ENCODE measurements around the gene PRKAG2.
"Not testable (repeated sequence)": the region's sequence is repeated elsewhere in the genome, so short reads cannot be mapped to it uniquely, and the experiment has no call there.

Gene PRKAG2

DNA sequence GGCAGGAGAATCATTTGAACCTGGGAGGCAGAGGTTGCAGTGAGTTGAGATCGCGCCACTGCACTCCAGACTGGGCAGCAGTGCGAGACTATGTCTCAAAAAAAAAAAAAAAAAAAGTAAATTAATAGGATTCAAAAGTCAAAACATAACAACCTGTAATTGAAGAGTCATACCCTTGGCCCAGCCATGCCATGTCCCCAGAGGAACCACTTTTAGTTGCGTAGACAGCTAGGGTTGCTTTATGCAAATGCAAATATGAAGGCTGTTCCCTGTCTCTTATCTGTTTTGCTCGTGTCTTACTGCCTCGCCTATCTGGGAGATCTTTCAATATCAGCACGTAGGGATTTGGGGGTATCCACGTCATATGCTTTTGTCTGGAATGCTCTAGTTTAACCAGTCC is 73.1 kb downstream of the PRKAG2 start:
- no peak overlapping the region for H3K4me3 ChIP-seq (ENCODE audit: low read depth, low read length)
- H3K4me1 ChIP-seq (ENCODE audit: control insufficient read depth, insufficient read depth, low read length) = no peaks in the 10 kb centered on the region
- H3K27ac ChIP-seq (ENCODE audit: low read depth, low read length) = no peak overlapping the region
- no peaks in the 10 kb centered on the region for H3K9me3 ChIP-seq (ENCODE audit: control insufficient read depth, insufficient read depth, low read depth, low read length)
- H3K9ac ChIP-seq (ENCODE audit: low read length) = no peak overlapping the region
- H3K36me3 ChIP-seq (ENCODE audit: control insufficient read depth, insufficient read depth, low read length) = no peaks in the 10 kb centered on the region
- no peaks in the 10 kb centered on the region; the same call in 1 of the 2 replicates for H3K27me3 ChIP-seq (ENCODE audit: control insufficient read depth, insufficient read depth, low read length)

DNA sequence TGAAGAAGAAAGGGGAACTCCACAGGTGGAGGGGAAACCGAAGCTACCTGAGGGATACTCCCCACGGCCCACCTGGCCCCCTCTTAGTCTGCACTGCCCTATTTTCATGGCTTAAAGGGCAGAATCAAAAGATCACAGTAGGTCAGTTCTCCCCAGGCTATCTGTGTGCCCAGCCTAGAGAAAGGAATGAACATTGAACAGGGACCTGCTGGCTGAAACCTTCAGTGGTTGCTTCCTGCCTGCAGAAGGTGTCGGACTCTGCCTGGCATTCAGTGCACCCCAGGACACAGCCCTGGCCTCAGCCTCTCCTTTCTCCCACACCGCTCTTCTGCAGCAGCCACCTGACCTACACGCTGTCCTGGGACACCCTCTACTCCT is 74.5 kb downstream of the PRKAG2 start:
- H3K36me3 ChIP-seq (ENCODE audit: control insufficient read depth, insufficient read depth, low read length) = no peaks in the 10 kb centered on the region
- H3K27me3 ChIP-seq (ENCODE audit: control insufficient read depth, insufficient read depth, low read length) = no peaks in the 10 kb centered on the region; the same call in 1 of the 2 replicates
- H3K4me3 ChIP-seq (ENCODE audit: low read depth, low read length) = no peak overlapping the region
- no peaks in the 10 kb centered on the region; the same call in 1 of the 2 replicates for H3K4me1 ChIP-seq (ENCODE audit: control insufficient read depth, insufficient read depth, low read length)
- H3K27ac ChIP-seq (ENCODE audit: low read depth, low read length) = no peak overlapping the region
- no peak overlapping the region for H3K9ac ChIP-seq (ENCODE audit: low read length)
- no peaks in the 10 kb centered on the region for H3K9me3 ChIP-seq (ENCODE audit: control insufficient read depth, insufficient read depth, low read depth, low read length)

DNA sequence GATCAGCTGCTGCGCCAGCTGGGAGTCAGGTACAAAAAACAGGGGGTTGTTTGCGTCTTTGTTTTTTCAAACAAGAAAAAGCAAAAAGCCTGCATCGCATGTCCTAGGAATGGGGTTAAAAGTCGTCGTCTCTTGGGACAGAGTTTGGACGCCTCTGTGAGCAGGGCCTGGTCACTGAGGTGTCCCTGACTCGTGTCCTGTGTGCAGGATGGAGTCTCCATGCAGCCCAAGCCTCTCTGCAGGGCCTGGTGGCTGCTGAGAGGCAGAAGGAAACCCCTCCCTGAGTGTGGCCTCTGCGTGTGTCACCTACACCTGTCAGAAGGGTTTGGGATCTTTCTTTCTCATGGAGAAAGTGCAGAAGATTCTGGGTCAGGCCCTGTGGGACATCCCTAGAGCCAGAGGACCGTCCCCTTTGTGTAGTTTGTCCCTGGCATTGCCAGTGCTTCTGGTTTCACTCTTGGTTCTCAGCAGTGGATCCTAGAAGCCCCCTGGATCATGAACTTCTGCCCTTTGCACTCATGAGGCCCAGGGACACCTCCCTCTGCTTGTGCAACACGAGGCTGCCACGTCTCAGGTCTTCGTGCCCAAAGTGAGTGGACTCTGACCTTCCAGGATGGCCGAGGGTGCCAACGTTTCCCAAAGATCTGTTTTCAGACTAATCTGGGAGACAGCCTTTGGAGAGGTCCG is 75.0 kb downstream of the PRKAG2 start:
- no peaks in the 10 kb centered on the region; the same call in 1 of the 2 replicates for H3K4me1 ChIP-seq (ENCODE audit: control insufficient read depth, insufficient read depth, low read length)
- no peak overlapping the region for H3K4me3 ChIP-seq (ENCODE audit: low read depth, low read length)
- no peaks in the 10 kb centered on the region for H3K36me3 ChIP-seq (ENCODE audit: control insufficient read depth, insufficient read depth, low read length)
- H3K27me3 ChIP-seq (ENCODE audit: control insufficient read depth, insufficient read depth, low read length) = no peaks in the 10 kb centered on the region; the same call in 1 of the 2 replicates
- H3K27ac ChIP-seq (ENCODE audit: low read depth, low read length) = no peak overlapping the region
- H3K9me3 ChIP-seq (ENCODE audit: control insufficient read depth, insufficient read depth, low read depth, low read length) = no peaks in the 10 kb centered on the region
- H3K9ac ChIP-seq (ENCODE audit: low read length) = no peak overlapping the region

DNA sequence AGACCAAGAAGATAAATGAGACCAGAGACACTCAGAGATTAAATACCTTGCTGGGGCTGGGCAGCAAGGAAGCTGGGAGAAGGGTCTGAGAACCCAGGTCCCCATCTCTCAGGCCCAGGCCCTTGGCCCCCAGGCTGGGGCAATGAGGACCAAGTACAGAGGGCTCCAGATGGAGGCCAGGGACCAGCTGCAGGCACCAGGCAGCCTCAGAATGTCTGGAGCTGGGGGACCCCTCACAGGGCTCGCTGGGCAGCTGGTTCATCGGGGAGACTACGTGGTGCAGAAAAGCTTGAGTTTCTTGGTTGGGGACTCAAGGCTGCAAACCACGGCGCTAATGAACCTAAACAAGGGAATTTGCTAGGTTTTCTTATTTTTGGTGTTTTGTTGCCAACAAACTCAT is 75.6 kb downstream of the PRKAG2 start:
- H3K9ac ChIP-seq (ENCODE audit: low read length) = no peak overlapping the region
- peaks cover 4% of the 10 kb centered on the region; the same call in 1 of the 2 replicates for H3K4me1 ChIP-seq (ENCODE audit: control insufficient read depth, insufficient read depth, low read length)
- no peaks in the 10 kb centered on the region; the same call in 1 of the 2 replicates for H3K27me3 ChIP-seq (ENCODE audit: control insufficient read depth, insufficient read depth, low read length)
- H3K27ac ChIP-seq (ENCODE audit: low read depth, low read length) = no peak overlapping the region
- no peaks in the 10 kb centered on the region for H3K9me3 ChIP-seq (ENCODE audit: control insufficient read depth, insufficient read depth, low read depth, low read length)
- H3K4me3 ChIP-seq (ENCODE audit: low read depth, low read length) = no peak overlapping the region
- H3K36me3 ChIP-seq (ENCODE audit: control insufficient read depth, insufficient read depth, low read length) = no peaks in the 10 kb centered on the region

DNA sequence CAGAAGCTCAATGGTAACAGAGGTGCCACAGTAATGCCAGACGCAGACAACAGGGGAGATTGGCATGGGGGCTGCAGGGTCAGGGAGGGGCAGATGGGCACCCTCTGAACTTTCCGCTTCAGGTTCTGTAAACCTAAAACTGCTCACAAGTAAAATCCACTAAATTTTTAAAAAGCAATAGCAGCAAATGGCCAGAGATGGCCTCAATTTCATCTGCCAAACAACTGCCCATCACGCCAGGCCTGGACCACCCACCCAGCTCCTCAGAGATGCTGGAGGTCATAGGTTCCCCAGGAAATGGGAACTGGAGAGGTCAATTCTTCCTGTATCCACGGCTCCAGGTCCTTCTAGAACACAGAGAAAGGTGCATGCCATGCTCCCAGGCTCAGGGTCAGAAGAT is 76.1 kb downstream of the PRKAG2 start:
- Histone ChIP-seq H3K4me3 (ENCODE audit: low read depth, low read length) (no peak overlapping the region), H3K27me3 (ENCODE audit: control insufficient read depth, insufficient read depth, low read length) (no peaks in the 10 kb centered on the region; the same call in 1 of the 2 replicates), H3K36me3 (ENCODE audit: control insufficient read depth, insufficient read depth, low read length) (no peaks in the 10 kb centered on the region), H3K27ac (ENCODE audit: low read depth, low read length) (no peak overlapping the region), H3K9me3 (ENCODE audit: control insufficient read depth, insufficient read depth, low read depth, low read length) (no peaks in the 10 kb centered on the region), H3K4me1 (ENCODE audit: control insufficient read depth, insufficient read depth, low read length) (peaks cover 7% of the 10 kb centered on the region; the same call in 1 of the 2 replicates), H3K9ac (ENCODE audit: low read length) (no peak overlapping the region)

DNA sequence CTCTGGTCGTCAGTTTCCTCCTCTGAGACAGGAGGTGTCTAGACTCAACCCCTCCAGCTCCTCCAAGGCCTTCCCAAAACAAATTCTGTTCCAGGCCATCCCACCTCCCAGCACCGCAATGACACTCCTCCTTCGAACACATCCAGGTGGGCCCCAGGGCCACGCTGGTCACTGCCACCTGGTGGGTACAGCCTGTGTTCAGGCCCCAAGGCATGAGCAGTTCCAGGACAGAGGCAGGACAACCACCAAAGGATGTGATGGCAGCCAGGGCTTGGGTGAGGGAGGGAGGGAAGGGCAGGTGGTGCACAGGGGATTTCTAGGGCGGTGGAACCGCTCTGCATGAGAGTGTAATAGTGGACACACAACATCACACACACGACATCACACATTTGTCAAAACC is 76.5 kb downstream of the PRKAG2 start:
- Histone ChIP-seq H3K27ac (ENCODE audit: low read depth, low read length) (no peak overlapping the region), H3K9me3 (ENCODE audit: control insufficient read depth, insufficient read depth, low read depth, low read length) (no peaks in the 10 kb centered on the region), H3K27me3 (ENCODE audit: control insufficient read depth, insufficient read depth, low read length) (no peaks in the 10 kb centered on the region; the same call in 1 of the 2 replicates), H3K36me3 (ENCODE audit: control insufficient read depth, insufficient read depth, low read length) (no peaks in the 10 kb centered on the region), H3K9ac (ENCODE audit: low read length) (no peak overlapping the region), H3K4me1 (ENCODE audit: control insufficient read depth, insufficient read depth, low read length) (peaks cover 7% of the 10 kb centered on the region; the same call in 1 of the 2 replicates), H3K4me3 (ENCODE audit: low read depth, low read length) (no peak overlapping the region)

DNA sequence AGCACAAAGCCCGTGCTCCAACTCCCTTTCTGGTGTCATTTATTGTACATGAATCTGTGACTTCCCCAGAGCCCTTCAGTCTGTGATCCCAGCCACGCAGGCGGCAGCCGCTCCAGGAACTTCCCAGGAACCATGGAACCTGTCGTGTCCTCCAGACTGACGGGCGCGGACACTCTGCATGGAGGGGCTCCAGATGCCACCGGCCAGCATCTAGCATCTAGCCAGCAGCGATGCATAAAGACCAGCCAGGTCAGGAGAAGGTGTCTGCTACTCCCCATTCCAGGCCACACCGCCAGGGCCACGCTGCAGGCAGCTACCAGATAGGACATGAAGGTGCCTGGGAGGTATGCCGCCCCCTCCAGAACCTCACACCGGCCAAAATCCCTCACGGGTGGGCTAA is 77.4 kb downstream of the PRKAG2 start:
- no peaks in the 10 kb centered on the region for H3K9me3 ChIP-seq (ENCODE audit: control insufficient read depth, insufficient read depth, low read depth, low read length)
- H3K4me1 ChIP-seq (ENCODE audit: control insufficient read depth, insufficient read depth, low read length) = peaks cover 16% of the 10 kb centered on the region; the same call in 1 of the 2 replicates
- H3K4me3 ChIP-seq (ENCODE audit: low read depth, low read length) = no peak overlapping the region
- H3K27ac ChIP-seq (ENCODE audit: low read depth, low read length) = no peak overlapping the region
- H3K9ac ChIP-seq (ENCODE audit: low read length) = no peak overlapping the region
- H3K27me3 ChIP-seq (ENCODE audit: control insufficient read depth, insufficient read depth, low read length) = no peaks in the 10 kb centered on the region
- H3K36me3 ChIP-seq (ENCODE audit: control insufficient read depth, insufficient read depth, low read length) = no peaks in the 10 kb centered on the region

DNA sequence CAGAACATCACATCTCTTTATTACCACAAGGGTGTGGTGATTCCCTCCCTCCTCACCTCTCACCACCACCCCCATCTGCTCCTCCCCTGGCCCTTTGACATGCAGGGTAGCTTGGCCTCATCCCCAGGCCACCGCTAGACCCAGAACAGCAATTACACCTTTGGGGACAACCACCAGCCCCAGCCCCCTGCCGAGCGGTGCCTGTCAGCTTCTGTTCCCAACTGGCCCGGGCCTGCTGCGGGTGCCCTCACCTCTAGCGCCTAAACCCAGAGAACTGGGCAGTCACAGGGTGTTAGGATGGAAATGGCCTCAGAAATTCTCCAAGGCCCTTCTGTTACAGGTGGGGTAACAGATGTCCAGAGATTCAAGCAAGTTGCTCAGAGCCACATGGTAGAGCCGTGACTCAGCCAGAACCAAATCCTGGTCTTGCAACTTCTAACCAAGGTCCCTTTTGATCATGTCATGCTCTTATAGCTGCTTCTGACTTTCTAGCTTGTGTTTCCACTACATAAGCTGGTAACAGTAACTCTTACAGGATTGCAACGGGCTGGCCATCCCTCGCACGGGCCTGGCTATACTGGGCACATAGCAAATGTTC is 78.0 kb downstream of the PRKAG2 start:
- Histone ChIP-seq H3K36me3 (ENCODE audit: control insufficient read depth, insufficient read depth, low read length) (no peaks in the 10 kb centered on the region), H3K9ac (ENCODE audit: low read length) (no peak overlapping the region), H3K4me3 (ENCODE audit: low read depth, low read length) (no peak overlapping the region), H3K27ac (ENCODE audit: low read depth, low read length) (no peak overlapping the region), H3K9me3 (ENCODE audit: control insufficient read depth, insufficient read depth, low read depth, low read length) (no peaks in the 10 kb centered on the region), H3K27me3 (ENCODE audit: control insufficient read depth, insufficient read depth, low read length) (no peaks in the 10 kb centered on the region), H3K4me1 (ENCODE audit: control insufficient read depth, insufficient read depth, low read length) (peaks cover 20% of the 10 kb centered on the region; the same call in 1 of the 2 replicates)

- not testable (repeated sequence) for H3K9me3 ChIP-seq (ENCODE audit: control insufficient read depth, insufficient read depth, low read depth, low read length); H3K36me3 ChIP-seq (ENCODE audit: control insufficient read depth, insufficient read depth, low read length); H3K4me3 ChIP-seq (ENCODE audit: low read depth, low read length); H3K27ac ChIP-seq (ENCODE audit: low read depth, low read length); H3K9ac ChIP-seq (ENCODE audit: low read length); H3K27me3 ChIP-seq (ENCODE audit: control insufficient read depth, insufficient read depth, low read length)
- H3K4me1 ChIP-seq (ENCODE audit: control insufficient read depth, insufficient read depth, low read length) = peaks cover 23% of the 10 kb centered on the region; the same call in 1 of the 2 replicates
These were observed 79.1 kb downstream of the PRKAG2 start for GRCh38 chr7:151797667-151798307.

DNA sequence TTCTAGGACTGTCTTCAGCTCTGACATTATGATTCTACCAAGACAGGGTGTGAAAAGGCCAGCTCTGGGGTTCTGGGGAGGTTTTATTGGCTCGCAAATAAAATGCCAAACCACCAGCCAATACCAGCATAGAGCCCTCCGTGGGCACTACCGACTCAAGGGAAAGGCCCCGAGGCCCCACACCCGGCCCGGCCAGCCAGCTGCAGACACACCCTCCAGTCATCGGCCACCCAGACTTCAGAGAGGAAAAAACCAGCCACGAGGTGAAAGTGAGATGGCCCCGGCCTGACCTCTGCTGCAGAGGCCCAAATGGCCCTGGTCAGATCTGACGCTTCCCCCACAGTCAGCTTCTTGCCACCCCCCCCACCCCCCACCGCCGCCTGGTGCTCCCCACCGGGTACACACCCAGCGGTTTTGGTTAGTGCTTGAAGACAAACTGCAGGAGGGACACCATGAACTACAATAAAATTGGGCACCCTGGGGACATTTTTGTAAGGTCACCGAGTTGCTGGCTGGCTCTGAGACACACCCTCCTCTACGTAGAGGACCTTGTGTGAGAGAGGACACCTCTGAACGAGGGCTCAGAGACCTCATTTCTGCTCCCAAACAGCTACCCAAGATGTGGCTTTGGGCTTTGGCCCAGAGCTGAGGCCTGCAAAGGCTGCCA is 79.9 kb downstream of the PRKAG2 start:
- peaks cover 23% of the 10 kb centered on the region; the same call in 1 of the 2 replicates for H3K4me1 ChIP-seq (ENCODE audit: control insufficient read depth, insufficient read depth, low read length)
- H3K4me3 ChIP-seq (ENCODE audit: low read depth, low read length) = no peak overlapping the region
- H3K36me3 ChIP-seq (ENCODE audit: control insufficient read depth, insufficient read depth, low read length) = no peaks in the 10 kb centered on the region
- H3K9me3 ChIP-seq (ENCODE audit: control insufficient read depth, insufficient read depth, low read depth, low read length) = no peaks in the 10 kb centered on the region
- no peaks in the 10 kb centered on the region for H3K27me3 ChIP-seq (ENCODE audit: control insufficient read depth, insufficient read depth, low read length)
- H3K9ac ChIP-seq (ENCODE audit: low read length) = no peak overlapping the region
- no peak overlapping the region for H3K27ac ChIP-seq (ENCODE audit: low read depth, low read length)
